K562 (cell line): Measurements from ENCODE around the gene INSL3. TPM values are rescaled to one million over a fixed set of nuclear protein-coding genes. Genes with fewer than 3 reads are reported as not detected.

Experiments
- ARID1B ChIP-seq: fragments of 450-650 bp; IDR thresholded peaks from 2 replicates; pipeline ENCODE4 v1.6.1; 2016; ENCODE audit warnings: antibody characterized with exemption, mild to moderate bottlenecking, inconsistent platforms
- ATF6 ChIP-seq: sonication (generic); formaldehyde crosslinking; IDR thresholded peaks from 2 replicates; pipeline ENCODE4 v1.4.0; 2020; ENCODE audit warnings: mild to moderate bottlenecking, missing genetic modification reagents
- CHCHD3 ChIP-seq: fragments of 250-450 bp; sonication (Bioruptor Pico); IDR thresholded peaks from 2 replicates; pipeline ENCODE4 v2.1.2; 2022; ENCODE audit warnings: mild to moderate bottlenecking
- E2F8 ChIP-seq: fragments of 450-650 bp; IDR thresholded peaks from 2 replicates; pipeline ENCODE4 v1.7.1; 2018; ENCODE audit warnings: mild to moderate bottlenecking, low read depth; ENCODE audit not compliant: partially characterized antibody
- EHMT2 ChIP-seq: fragments of 450-650 bp; IDR thresholded peaks from 2 replicates; pipeline ENCODE4 v1.6.1; 2018; ENCODE audit warnings: antibody characterized with exemption
- FIP1L1 ChIP-seq: fragments of 200-400 bp; formaldehyde crosslinking; IDR thresholded peaks from 2 replicates; pipeline ENCODE4 v1.6.1; 2018; ENCODE audit warnings: mild to moderate bottlenecking, low read depth, low read length; ENCODE audit not compliant: poor library complexity, severe bottlenecking
- HINFP ChIP-seq: fragments of 450-650 bp; conservative IDR thresholded peaks from 2 replicates; pipeline ENCODE4 v1.6.1; 2016; ENCODE audit warnings: missing genetic modification characterization, low read depth, mild to moderate bottlenecking, control low read depth, missing compliant biosample characterization
- KAT2B ChIP-seq: IDR thresholded peaks from one replicate; pipeline ENCODE4 v1.6.1; 2012; ENCODE audit warnings: low read depth, mild to moderate bottlenecking, control low read depth, inconsistent platforms, low read length, moderate library complexity
- KLF13 ChIP-seq: fragments of 450-650 bp; IDR thresholded peaks from 2 replicates; pipeline ENCODE4 v1.6.1; 2016; ENCODE audit warnings: missing genetic modification characterization, low read depth, mild to moderate bottlenecking, missing compliant biosample characterization, moderate library complexity, borderline replicate concordance
- MECOM ChIP-seq: fragments of 250-450 bp; sonication (Bioruptor Pico); IDR thresholded peaks from 2 replicates; pipeline ENCODE4 v1.8.0; 2022; ENCODE audit warnings: inconsistent platforms
- MIER1 ChIP-seq: fragments of 450-650 bp; IDR thresholded peaks from 2 replicates; pipeline ENCODE4 v1.6.1; 2016; ENCODE audit warnings: antibody characterized with exemption, mild to moderate bottlenecking, low read depth
- NBN ChIP-seq: fragments of 450-650 bp; IDR thresholded peaks from 2 replicates; pipeline ENCODE4 v1.6.1; 2016; ENCODE audit warnings: low read depth, mild to moderate bottlenecking
- PCBP1 ChIP-seq: fragments of 200-400 bp; formaldehyde crosslinking; IDR thresholded peaks from 2 replicates; pipeline ENCODE4 v1.6.1; 2018; ENCODE audit warnings: mild to moderate bottlenecking, low read depth, low read length; ENCODE audit not compliant: poor library complexity, severe bottlenecking
- PHB2 ChIP-seq: fragments of 450-650 bp; IDR thresholded peaks from 2 replicates; pipeline ENCODE4 v1.6.1; 2017; ENCODE audit warnings: low read depth
- PKNOX1 ChIP-seq: fragments of 450-650 bp; IDR thresholded peaks from 2 replicates; pipeline ENCODE4 v1.6.1; 2016
- RB1 ChIP-seq: fragments of 450-650 bp; IDR thresholded peaks from 2 replicates; pipeline ENCODE4 v1.6.1; 2017; ENCODE audit warnings: low read depth, mild to moderate bottlenecking
- SREBF1 ChIP-seq: fragments of 150-350 bp; IDR thresholded peaks from 2 replicates; pipeline ENCODE4 v1.6.1; 2014; ENCODE audit warnings: antibody characterized with exemption, low read depth, low read length, borderline replicate concordance
- TCFL5 ChIP-seq: fragments of 250-450 bp; sonication (Bioruptor Pico); conservative IDR thresholded peaks from 2 replicates; pipeline ENCODE4 v1.6.1; 2021; ENCODE audit warnings: mild to moderate bottlenecking, moderate library complexity, matching md5 sums
- ZBTB26 ChIP-seq: fragments of 450-650 bp; formaldehyde crosslinking; IDR thresholded peaks from 2 replicates; pipeline ENCODE4 v1.4.0; 2022; ENCODE audit warnings: missing genetic modification characterization
- polyA plus RNA-seq, 8 experiments: library from polyadenylated mRNA; depleted of rRNA in 4 of 8; stranded (reverse) in 5 of 8; unstranded in 3 of 8; fragments of >200 nt; fragmentation: Nextera tagmentation in 2 of 8; fragmentation: Illumina TruSeq in 1 of 8; extraction: Ambion mirVana in 2 of 8; extraction: Trizol in 1 of 8; gene quantifications; 2 replicates each; pipeline versions ENCODE4 v1.2.1 to v1.2.3, GENCODE V29; 2011 to 2014; ENCODE audit warnings: inconsistent platforms in 1 of 8, missing spikeins in 1 of 8
- total RNA-seq, 7 experiments: library from RNA; depleted of rRNA in 6 of 7; stranded (reverse); fragments of >200 nt in 6 of 7; fragmentation: Illumina TruSeq in 2 of 7; extraction: Trizol in 2 of 7; gene quantifications; 2 replicates each; pipeline versions ENCODE4 v1.2.1 to v1.2.3, GENCODE V29; 2011 to 2021; ENCODE audit warnings: low replicate concordance in 1 of 7

INSL3 gene
- total and polyA plus RNA-seq, 9 of the 15 experiments (the other 6 are each of a cell fraction or from before 2014, with no cell fraction given): not detected

GRCh38 chr19:17794731-17795494, 26.4 kb downstream of the INSL3 start, which contains the start of gene B3GNT3 (continued):
- TF ChIP-seq KAT2B (no peak), ATF6 (CRISPR knock-in tag) (0 out of 2 replicates have a peak, but pooled peaks have one; percentile 67), E2F8 (no peak), KLF13 (tag) (no peak), EHMT2 (no peak), ARID1B (peak; percentile 64), PCBP1 (peak; percentile 57), RB1 (no peak), CHCHD3 (CRISPR knock-in tag) (no peak), PKNOX1 (no peak), TCFL5 (CRISPR knock-in tag) (no peak), ZBTB26 (CRISPR knock-in tag) (no peak), PHB2 (no peak), FIP1L1 (peak; percentile 28), MIER1 (peak; percentile 76), NBN (peak; percentile 46; the same call in 1 of the 2 replicates), MECOM (CRISPR knock-in tag) (no peak), HINFP (tag) (no peak), SREBF1 (no peak)
